HG02642 (cell line): ENCODE measurements around the gene IGFL4.

Experiments
- ATAC-seq: cut with Tn5 transposase; IDR thresholded peaks from one replicate; pipeline ENCODE4 v1.9.1; 2021; ENCODE audit warnings: mild to moderate bottlenecking; ENCODE audit not compliant: unreplicated experiment, poor library complexity

Gene IGFL4

DNA sequence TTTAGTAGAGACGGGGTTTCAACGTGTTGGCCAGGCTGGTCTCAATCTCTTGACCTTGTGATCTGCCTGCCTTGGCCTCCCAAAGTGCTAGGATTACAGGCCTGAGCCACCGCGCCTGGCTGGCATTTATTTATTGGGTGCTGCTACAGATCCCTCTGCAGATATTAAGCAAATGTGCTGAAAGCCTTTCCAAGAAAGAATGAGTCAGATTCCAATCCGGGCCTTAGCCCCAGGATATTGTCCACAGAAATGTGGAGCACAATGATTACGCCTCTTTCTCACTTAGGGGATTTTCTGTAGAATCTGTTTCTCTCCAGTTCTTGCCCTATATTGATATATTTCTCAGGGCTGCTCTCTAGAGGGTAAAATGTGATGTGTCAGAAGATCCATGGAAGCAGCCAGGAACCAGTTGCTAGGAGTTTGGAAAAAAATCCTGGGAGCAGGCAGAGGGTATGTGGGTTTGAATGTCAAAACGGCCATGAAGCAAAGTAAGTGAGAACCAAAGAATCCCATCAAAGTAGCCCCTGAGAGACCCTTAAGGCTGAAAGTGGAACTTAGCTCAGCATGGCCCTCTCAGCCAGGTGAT is 24.8 kb upstream of the IGFL4 start:
- no peak for ATAC-seq

DNA sequence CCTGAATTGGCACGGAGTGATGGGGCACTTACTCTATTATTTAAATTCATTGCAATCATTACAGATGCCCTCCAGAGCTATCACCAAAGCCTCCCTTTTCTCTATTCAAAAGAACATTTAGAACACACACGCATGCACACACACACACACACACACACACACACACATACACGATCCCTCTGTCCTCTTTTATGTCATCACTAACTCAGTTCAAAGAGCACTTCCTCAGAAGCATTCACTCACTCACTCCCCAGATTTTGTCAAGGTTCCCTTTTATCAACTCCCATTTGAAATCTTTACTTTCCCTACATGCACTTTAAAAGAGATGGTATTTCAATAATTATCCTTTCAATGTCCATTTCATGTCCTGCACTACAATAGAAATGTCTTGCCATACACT is 22.4 kb upstream of the IGFL4 start:
- ATAC-seq = no peak

DNA sequence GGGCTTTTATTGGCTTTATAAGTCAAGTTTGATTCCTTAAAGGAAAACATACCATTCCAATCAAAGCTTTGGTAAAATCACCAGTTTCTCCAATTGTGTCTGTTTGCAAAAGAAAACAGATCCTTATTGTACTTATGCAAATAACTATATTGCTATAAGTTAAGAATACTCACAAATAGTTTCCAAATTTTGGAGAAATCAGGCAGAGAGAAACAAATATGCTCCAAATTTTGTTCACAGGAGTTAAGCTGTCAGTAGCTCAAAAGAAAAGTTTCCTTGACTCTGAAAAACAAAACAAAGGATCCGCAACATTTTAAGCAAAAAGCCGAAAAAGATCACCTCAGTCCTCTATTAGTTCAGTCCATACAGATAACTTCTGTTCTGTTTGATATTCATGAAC is 19.2 kb upstream of the IGFL4 start:
- no peak for ATAC-seq

DNA sequence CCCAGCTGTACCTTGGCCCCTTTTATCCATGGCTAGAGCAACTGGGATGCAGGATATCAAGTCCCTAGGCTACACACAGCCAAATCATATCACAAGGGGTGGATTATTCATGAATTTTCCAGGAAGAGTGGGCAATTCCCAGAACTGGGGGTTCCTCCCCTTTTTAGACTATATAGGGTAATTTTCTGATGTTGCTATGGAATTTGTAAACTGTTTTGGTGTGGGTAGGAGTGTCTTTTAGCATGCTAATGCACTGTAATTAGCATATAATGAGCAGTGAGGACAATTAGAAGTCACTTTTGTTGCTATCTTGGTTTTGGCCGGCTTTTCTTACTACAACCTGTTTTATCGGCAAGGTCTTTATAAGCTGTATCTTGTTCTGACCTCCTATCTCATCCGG is 18.0 kb upstream of the IGFL4 start:
- no peak for ATAC-seq

DNA sequence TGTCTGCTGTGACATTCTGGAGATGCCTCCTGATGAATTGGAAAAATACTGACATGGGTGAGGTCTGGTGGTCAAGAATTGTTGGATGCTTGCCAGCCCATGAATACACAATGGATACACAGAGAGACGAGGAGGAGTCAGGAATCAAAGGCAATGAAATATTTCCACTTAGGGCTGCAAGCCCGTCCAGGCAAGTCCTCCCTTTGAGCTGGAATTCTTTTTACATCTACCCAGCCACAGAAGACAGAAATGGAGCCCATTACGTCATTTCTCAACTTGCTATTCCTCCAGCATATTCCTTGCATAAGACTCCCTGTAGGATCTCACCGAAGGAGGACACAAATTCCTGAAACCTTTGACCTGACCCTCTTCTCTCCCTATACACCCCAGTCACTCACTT is 15.7 kb upstream of the IGFL4 start:
- no peak for ATAC-seq

DNA sequence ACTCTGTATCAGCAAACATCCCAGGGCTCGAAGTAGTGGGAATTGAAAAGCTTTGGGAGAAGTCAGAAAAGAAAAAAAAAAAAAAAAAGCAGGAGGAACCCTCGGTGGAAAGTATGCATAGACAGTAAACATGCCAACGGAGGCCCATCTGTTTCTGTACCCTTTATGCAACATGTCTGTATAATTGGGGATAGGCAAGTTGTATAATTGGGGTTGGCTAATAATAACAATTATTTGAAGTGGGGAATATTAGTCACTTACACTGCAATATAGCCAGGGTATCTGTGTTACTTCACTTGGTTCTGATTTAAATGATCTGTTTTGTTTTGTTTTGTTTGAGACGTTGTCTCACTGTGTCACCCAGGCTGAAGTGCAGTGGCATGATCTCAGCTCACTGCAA is 12.1 kb upstream of the IGFL4 start:
- ATAC-seq = no peak

DNA sequence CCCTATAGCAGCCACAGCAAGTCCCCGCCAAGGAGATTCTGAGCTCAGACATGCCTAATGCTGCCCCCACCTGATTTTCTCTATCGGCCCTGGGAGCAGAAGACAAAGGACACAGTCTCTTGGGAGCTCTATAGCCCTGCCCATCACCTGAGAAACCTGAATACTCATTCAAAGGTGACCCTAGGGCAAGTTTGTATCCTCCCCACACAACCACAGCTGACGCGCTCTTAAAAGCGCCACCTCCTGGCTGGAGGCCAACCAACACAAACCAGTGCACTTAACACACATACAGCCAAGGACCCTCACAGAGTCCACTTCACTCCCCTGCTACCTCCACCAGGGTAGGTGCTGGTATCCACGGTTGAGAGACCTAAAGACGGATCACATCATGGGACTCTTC is 8.8 kb upstream of the IGFL4 start:
- ATAC-seq = no peak

DNA sequence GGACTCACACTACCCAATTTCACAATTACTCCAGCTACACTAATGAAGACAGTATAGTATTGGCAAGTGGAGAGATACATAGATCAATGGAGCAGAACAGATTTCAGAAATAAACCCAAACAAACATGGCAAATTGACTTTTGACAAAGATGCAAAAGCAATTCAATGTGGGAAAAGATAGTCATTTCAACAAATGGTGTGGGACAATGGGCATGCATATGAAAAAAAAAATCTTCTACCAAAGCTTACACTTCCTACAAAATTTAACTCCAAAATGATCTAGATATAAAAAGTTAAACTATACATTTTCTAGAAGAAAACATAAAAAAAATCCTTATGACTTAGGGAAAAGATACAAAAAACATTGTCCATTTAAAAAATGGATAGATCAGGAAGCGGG is 2.7 kb upstream of the IGFL4 start:
- ATAC-seq = no peak

DNA sequence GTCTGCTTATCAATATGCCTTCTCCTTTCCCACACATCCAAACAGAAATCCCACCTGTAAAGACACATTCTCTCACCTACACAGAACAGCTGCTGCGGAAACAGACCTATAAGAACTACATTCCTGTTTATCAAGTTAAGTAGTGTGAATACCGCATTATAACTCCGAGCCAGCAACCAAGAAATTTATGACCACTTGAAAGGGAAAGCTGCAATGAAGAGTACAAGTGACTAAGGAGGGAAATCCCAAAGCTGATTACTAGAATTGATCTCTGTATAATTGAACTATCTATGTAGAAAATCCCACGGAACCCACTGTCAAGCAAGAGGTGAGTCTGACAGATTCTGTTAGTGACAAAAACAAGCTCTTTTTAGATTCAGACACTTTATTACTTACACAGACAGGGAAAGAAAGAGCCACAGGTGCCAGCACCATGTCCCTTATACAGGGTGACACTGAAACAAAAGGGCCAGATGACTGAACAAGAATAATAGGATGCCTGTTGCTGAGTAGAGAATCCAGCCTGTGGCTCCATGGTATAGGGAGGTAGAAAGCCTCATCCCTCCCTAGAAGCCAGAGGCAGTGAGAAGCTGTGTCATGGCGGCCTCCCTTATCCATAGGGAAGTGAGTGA is 1.6 kb upstream of the IGFL4 start:
- no peak for ATAC-seq

DNA sequence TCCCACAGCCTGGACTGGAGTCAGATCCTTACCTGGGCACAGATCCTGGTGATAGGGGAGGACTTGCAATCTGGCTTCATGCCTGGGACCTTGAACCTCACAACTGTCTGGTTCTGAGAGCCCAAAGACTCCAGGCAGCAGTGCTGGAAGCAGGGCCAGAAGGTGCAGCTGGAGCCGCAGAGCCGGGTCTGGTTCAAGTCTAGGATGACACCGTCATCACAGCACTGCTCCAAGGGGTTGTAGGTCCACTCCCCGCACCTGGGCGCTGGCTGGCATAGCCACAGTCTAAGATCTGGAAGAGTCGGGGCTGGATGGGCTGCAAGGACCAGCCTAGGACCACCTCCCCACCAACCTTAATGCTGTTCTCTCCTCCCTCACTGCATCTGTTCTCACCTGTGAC is 677 bp downstream of the IGFL4 start:
- no peak for ATAC-seq

DNA sequence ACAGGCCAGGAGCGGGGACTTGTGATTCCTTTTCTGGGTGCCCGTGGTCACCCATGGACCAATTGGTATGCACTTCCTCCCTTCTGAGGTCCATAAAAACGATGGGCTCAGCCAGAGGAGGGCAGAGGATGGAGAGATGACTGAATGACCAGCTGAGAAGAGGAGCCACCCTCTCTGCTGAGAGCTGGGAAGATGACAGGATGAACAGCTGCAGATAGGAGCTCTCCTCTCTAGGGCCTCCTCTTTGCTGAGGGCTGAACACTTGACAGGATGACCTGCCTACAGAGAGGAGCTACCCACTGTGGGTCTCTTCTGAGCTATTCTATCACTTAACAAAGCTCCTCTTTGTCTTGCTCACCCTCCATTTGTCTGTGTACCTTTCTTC is 4.1 kb downstream of the IGFL4 start:
- no peak for ATAC-seq

DNA sequence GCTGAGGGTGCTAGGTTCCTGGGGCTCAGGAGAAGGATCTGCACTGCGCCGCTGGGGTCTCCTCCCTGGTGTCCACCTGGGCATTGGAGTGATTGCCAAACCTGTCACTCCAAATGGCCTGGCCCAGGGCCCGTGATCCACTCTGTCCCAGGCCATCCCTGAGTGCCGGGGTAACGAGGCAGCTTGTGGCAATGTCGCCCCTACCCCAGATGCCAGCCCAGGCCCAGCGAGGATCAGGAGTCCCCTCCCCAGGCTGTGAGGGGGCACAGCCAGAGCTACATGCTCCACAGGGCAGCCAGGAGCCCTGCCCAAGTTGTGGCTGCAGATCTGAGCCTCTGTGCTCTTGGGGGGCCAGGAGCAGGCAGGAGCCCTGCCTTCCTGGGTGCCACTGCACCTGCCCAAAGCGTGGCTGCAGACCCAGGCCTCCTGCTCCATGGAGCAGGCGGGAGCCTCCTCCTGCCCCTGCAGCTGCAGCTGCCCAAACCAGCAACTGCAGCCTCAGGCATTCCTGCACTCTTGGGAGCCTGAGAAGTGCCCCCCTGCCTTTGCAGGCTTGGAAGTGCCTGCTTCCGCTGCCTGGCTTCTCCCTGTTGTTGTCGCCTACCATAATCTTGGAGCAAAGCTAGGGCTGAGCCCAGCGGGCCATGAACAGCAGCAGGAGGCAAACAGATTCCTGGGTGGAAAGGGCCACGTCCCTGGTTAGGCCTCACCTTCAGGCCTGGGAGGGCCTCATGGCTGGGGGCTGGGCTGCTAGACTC is 4.6 kb downstream of the IGFL4 start:
- no peak for ATAC-seq

DNA sequence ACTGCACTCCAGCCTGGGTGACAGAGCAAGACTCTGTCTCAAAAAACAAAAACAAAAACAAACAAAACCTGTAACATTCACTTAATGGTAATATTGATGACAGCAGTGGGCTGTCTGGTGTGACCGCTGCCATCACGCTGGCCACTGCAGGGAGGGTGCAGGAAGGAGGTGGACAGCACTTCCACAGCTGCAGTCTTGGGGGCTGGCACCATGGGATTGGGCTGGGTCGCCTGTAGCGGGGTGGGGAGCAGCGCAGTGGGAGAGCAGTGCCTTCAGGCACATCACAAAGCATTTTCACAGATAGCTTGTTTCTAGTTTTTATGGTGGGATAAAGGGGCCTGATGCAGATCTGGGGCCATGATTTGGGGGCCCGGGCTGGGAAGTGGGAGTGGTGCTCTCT is 5.3 kb downstream of the IGFL4 start:
- no peak for ATAC-seq

DNA sequence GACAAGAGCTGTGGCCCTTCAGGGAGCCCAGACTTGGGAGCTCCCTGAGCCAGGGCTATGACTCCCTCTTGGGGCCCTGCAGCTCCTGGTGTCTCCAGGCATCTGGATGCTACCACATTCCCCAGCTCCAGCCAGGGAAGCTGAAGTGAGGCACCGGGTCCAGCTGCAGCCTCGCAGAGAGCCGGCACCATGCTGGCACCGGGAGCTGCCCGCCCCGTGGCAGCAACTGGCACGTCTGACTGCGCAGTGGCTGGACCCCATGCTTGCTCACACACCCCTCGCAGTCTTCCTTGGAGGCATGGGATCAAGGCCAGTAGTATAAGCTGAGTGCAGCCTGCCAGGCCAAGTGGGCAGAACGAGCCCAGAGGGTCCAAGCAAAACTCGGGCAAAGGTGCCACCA is 7.4 kb downstream of the IGFL4 start:
- no peak for ATAC-seq

DNA sequence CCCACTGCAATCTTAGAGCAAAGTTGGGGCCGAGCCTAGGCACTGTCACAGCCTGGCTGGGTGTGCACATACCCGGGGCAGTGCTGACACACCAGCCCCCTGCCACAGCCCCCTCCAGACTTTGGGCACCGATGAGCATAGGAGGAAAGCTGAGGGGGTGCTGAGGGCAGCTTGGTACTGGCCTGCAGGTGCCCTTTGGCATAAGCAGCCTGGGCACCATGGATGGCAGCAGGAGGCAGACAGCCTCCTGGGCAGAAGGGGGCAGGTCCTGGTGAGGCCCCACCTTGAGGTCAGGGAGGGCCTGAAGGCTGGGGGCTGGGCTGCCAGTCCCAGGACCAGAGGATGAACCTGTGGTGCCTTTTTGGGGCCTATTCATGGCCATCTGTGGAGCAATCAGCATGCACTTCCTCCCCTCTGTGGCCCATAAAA is 8.2 kb downstream of the IGFL4 start:
- no peak for ATAC-seq

DNA sequence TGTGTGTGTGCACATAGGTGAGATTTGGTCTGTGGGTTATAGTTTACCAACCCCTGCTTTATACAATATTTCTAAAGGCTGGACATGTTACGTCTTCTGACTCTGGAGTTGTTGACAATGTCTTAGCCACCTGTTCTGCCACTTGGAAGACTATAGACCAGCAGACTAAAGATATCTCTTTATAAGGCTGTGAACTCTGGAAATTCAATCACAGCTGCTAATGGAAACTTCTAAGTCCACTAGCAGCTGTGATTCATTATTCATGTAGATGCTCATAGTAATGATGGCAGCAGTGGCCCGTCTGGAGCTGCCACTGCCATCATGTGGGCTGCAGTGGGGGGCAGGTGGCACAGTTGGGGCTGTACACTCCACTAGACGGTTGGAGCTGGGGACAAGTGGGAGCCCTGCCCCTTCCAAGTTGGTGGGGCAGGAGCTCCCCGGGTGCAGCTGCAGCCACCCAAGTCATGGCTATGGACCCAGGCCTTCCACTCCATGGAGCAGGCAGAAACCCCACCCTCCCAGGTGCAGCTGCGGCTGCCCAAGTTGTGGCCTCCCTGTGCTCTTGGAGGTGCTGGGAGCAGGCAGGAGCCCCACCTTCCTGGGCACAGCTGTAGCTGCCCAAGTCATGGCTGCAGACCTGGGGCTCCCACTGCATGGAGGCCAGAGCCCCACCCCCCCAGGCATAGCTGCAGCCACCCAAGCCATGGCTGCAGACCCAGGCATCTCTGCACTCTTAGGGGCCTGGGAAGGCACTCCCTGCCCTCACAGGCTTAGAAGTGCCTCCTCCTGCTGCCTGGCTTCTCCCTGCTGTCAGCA is 8.8 kb downstream of the IGFL4 start:
- ATAC-seq = no peak

DNA sequence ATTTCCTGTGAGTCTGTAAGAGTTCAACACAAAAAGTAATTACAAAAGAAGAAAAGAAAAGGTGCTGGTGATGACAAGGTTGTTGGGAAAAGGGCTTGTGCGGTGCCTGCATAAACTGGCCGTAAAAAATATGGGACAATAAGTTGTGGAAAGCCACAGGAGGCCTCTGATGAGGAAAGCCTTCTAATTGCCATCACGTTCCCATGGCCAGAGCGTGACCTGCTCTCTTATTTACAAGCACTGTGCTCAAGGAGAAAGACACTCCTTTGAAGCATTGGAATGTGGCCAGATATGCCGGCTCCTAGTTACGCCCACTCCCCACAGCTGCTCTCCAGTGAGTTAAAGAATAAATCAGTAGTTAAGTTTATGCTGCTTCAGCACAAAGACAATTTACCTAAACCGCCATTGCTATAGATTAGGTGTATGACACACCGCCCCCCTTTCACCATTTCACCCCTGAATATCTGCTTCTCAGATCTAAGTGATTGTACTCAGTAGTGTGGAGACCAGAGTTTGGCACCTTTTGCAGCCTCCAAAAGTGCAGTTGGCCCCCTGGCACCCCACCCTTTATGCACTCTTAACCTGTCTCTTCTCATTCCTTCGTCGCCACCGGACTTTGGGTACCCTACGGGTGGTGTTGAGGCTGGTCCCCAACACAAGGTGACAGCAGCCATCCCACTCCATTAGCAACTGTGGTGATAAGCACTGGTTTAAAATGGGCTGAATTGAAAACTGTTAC is 9.8 kb downstream of the IGFL4 start:
- ATAC-seq = no peak

DNA sequence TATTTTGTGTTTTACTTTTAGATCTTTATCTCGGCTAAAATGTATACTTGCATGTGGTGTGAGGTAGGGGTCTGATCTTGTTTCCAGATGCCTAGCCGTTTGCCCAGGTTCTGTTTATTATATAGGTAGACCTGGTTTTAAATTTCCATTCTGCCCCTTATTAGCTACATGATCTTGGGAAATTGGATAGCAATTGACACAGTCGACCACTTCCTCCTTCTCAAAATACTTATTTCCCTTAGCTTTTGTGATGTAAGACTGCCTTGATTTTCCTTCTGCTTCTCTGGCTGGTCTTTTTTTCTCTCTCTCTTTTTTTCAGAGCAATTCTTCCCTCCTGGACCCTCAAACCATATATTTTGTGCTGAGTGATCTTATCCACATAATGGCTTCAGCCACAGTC is 15.0 kb downstream of the IGFL4 start:
- no peak for ATAC-seq

DNA sequence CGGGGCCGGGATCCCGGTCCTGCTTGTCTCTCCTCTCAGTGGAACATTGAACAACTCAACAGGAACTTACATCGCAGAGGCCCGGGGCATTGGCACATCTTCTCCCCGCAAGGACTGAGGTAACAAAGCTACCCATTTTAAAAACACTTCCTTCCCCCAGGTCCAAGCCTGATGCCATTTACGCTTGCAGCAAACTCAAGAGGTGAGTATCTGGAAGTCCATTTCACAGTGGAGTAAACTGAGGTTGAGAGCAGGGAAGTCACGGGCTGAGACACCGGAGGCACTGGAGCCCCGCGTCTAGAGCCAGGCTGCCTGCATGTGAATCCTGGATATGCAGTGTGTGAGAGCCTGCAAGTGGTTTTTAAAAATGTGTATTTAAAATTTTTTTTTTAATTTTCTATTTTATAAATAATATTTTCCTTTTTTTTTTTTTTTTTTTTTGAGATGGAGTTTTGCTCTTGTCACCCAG is 17.5 kb downstream of the IGFL4 start:
- ATAC-seq = no peak
